IMR-90 (cell line): ENCODE results near the gene ARVCF. TPM values are rescaled to one million over a fixed set of nuclear protein-coding genes. Genes with fewer than 3 reads are reported as not detected.

Source experiments
- ATAC-seq: fragments of 200-7000 bp; cut with Tn5 transposase; 2 replicates; pipeline ENCODE4 v1.9.1; 2020; ENCODE audit warnings: low read depth, mild to moderate bottlenecking, moderate library complexity
- BruUV-seq: library from RNA; stranded (reverse); fragments of 400-500 nt; replicated peaks from 2 replicates; lab custom pipeline; 2021; lab: Mats Ljungman, UMichigan
- CTCF ChIA-PET: fragments of 300-600 bp; formaldehyde crosslinking; extraction: SDS; loops from one replicate; lab custom pipeline; 2021; ENCODE audit warnings: antibody characterized with exemption; lab: Yijun Ruan, JAX
- POLR2A ChIA-PET: fragments of 300-600 bp; sonication (Branson Sonifier 250); formaldehyde crosslinking; loops from one replicate; lab custom pipeline; 2022; ENCODE audit warnings: antibody characterized with exemption; ENCODE audit not compliant: unreplicated experiment; lab: Charles Lee
- DNase-seq: peaks from one replicate; pipeline ENCODE4 v3.0.0; 2013
- H2AFZ ChIP-seq: replicated peaks from 2 replicates; pipeline ENCODE3; 2013; ENCODE audit warnings: low read length, mild to moderate bottlenecking; ENCODE audit not compliant: poor library complexity
- H2AK5ac ChIP-seq: 2 replicates; pipeline ENCODE4 v1.6.1; 2013; ENCODE audit warnings: low read depth, low read length, inconsistent platforms
- H2AK9ac ChIP-seq: replicated peaks from 2 replicates; pipeline ENCODE3; 2013; ENCODE audit warnings: mild to moderate bottlenecking, low read depth, low read length, moderate library complexity; ENCODE audit not compliant: poor library complexity
- H2BK120ac ChIP-seq: 2 replicates; pipeline ENCODE4 v1.6.1; 2013; ENCODE audit warnings: low read depth, low read length, inconsistent platforms
- H2BK15ac ChIP-seq: 3 replicates; pipeline ENCODE4 v1.6.1; 2013; ENCODE audit warnings: low read depth, low read length, inconsistent platforms
- H2BK20ac ChIP-seq: 2 replicates; pipeline ENCODE4 v1.6.1; 2013; ENCODE audit warnings: low read depth, mild to moderate bottlenecking, inconsistent platforms, low read length, moderate library complexity
- H2BK5ac ChIP-seq: 2 replicates; pipeline ENCODE4 v1.6.1; 2013; ENCODE audit warnings: mild to moderate bottlenecking, low read depth, low read length, inconsistent platforms; ENCODE audit not compliant: poor library complexity, severe bottlenecking
- H3K14ac ChIP-seq: replicated peaks from 2 replicates; pipeline ENCODE4 v1.6.1; 2013; ENCODE audit warnings: low read depth, low read length, inconsistent platforms
- H3K18ac ChIP-seq: 2 replicates; pipeline ENCODE4 v1.6.1; 2013; ENCODE audit warnings: low read depth, low read length, control low read depth
- H3K23ac ChIP-seq: 2 replicates; pipeline ENCODE4 v1.6.1; 2013; ENCODE audit warnings: low read depth, low read length, inconsistent platforms
- H3K27ac ChIP-seq: 2 replicates; pipeline ENCODE4 v1.5.1; 2013; ENCODE audit warnings: mild to moderate bottlenecking, control low read depth, low read length; ENCODE audit not compliant: insufficient read depth
- H3K27me3 ChIP-seq: 2 replicates; pipeline ENCODE4 v1.6.1; 2013; ENCODE audit warnings: low read length; ENCODE audit not compliant: control insufficient read depth, insufficient read depth
- H3K36me3 ChIP-seq: 2 replicates; pipeline ENCODE4 v1.6.1; 2013; ENCODE audit warnings: low read length, mixed read lengths; ENCODE audit not compliant: control insufficient read depth, insufficient read depth
- H3K4ac ChIP-seq: 2 replicates; pipeline ENCODE4 v1.6.1; 2013; ENCODE audit warnings: low read depth, low read length, inconsistent platforms
- H3K4me1 ChIP-seq: 2 replicates; pipeline ENCODE4 v1.6.1; 2013; ENCODE audit warnings: low read length, mixed read lengths; ENCODE audit not compliant: control insufficient read depth, insufficient read depth
- H3K4me2 ChIP-seq: 2 replicates; pipeline ENCODE4 v1.6.1; 2013; ENCODE audit warnings: low read depth, mild to moderate bottlenecking, control low read depth, low read length, moderate library complexity
- H3K4me3 ChIP-seq: 2 replicates; pipeline ENCODE4 v1.5.1; 2013; ENCODE audit warnings: low read depth, mild to moderate bottlenecking, control low read depth, low read length, moderate library complexity; ENCODE audit not compliant: insufficient read depth
- H3K56ac ChIP-seq: 2 replicates; pipeline ENCODE4 v1.6.1; 2013; ENCODE audit warnings: low read length, inconsistent platforms; ENCODE audit not compliant: insufficient read depth; ENCODE audit errors: extremely low read depth
- H3K79me1 ChIP-seq, 2 experiments: 2 replicates each; pipeline ENCODE4 v1.6.1; 2013; ENCODE audit warnings: low read length in 2 of 2, inconsistent platforms in 1 of 2, low read depth in 1 of 2
- H3K9ac ChIP-seq: 2 replicates; pipeline ENCODE4 v1.6.1; 2013; ENCODE audit warnings: low read depth, low read length, control low read depth
- H3K9me1 ChIP-seq: 2 replicates; pipeline ENCODE4 v1.6.1; 2013; ENCODE audit warnings: low read length, inconsistent platforms; ENCODE audit not compliant: insufficient read depth
- H3K9me3 ChIP-seq: 2 replicates; pipeline ENCODE4 v1.6.1; 2013; ENCODE audit warnings: low read length; ENCODE audit not compliant: control insufficient read depth, insufficient read depth
- H4K20me1 ChIP-seq: 2 replicates; pipeline ENCODE4 v1.6.1; 2013; ENCODE audit warnings: low read length, inconsistent platforms; ENCODE audit not compliant: insufficient read depth
- H4K5ac ChIP-seq: 2 replicates; pipeline ENCODE4 v1.6.1; 2013; ENCODE audit warnings: mild to moderate bottlenecking, low read depth, low read length, control low read depth
- H4K8ac ChIP-seq, 2 experiments: 2 replicates each; pipeline ENCODE4 v1.6.1; 2013; ENCODE audit warnings: low read depth in 2 of 2, low read length in 2 of 2, control low read depth in 1 of 2, inconsistent platforms in 1 of 2
- H4K91ac ChIP-seq: 2 replicates; pipeline ENCODE4 v1.6.1; 2013; ENCODE audit warnings: low read depth, low read length, inconsistent platforms; ENCODE audit not compliant: insufficient read depth
- POLR2A ChIP-seq: IDR thresholded peaks from 2 replicates; pipeline ENCODE4 v1.6.1; 2012; ENCODE audit warnings: mild to moderate bottlenecking, low read depth, low read length
- RAD21 ChIP-seq: IDR thresholded peaks from 2 replicates; pipeline ENCODE4 v1.6.1; 2012; ENCODE audit warnings: low read length, improper control_type of control experiment
- WGBS, 2 experiments: methylation state at CpG; one replicate each; pipeline versions ENCODE4 v1.1.5 to v1.1.7; 2013; ENCODE audit warnings: missing lambda C conversion rate in 2 of 2; ENCODE audit not compliant: insufficient read length in 1 of 2; ENCODE audit errors: extremely low coverage in 2 of 2; 5-methylcytosine and 5-hydroxymethylcytosine counted together
- dilution Hi-C: fragments of 300-500 bp; cut with HindIII; formaldehyde crosslinking; loops from one replicate; pipeline ENCODE4 v1.14.3; 2018; ENCODE audit warnings: low sequenced_read_pairs; ENCODE audit not compliant: unreplicated experiment
- in situ Hi-C: fragments of 300-500 bp; cut with MboI; formaldehyde crosslinking; loops from 3 replicates; pipeline ENCODE4 v1.14.3; 2019; ENCODE audit warnings: low sequenced_read_pairs, inconsistent platforms, mixed read lengths
- intact Hi-C: fragments of 100-400 bp; cut with micrococcal nuclease; formaldehyde crosslinking; loops from 2 replicates; pipeline ENCODE4 v1.10.0; 2022
- polyA plus RNA-seq, 3 experiments: library from polyadenylated mRNA; depleted of rRNA; stranded (reverse); fragments of >200 nt; gene quantifications; 2 replicates each; pipeline ENCODE4 v1.2.3, GENCODE V29; 2012; ENCODE audit warnings: low replicate concordance in 1 of 3
- total RNA-seq: library from RNA; depleted of rRNA; stranded (reverse); fragments of >200 nt; gene quantifications from 2 replicates; pipeline ENCODE4 v1.2.3, GENCODE V29; 2012
- TF ChIP-seq, protein P1 (sequence below): conservative IDR thresholded peaks from 2 replicates; pipeline ENCODE4 v1.5.1; 2012; ENCODE audit warnings: mild to moderate bottlenecking, low read depth, low read length, improper control_type of control experiment

ARVCF gene
- total and polyA plus RNA-seq, 2 of the 4 experiments (the other 2 are of a cell fraction): 8.6 to 14.1 TPM

GRCh38 chr22:19965771-19966709 lies 50.6 kb downstream of the ARVCF start:
- Histone ChIP-seq H2AFZ (no peak overlapping the region), H3K56ac (no peak overlapping the region), H2BK5ac (no peak overlapping the region), H3K4ac (no peak overlapping the region), H2BK15ac (no peak overlapping the region), H2BK120ac (no peak overlapping the region), H3K23ac (no peak overlapping the region), H2BK20ac (no peak overlapping the region), H3K4me2 (no peak overlapping the region), H3K27ac (no peak overlapping the region), H3K79me1 (peaks cover 3 to 27% of the 10 kb centered on the region in 2 experiments; a peak in 2 of 4 replicates), H3K27me3 (no peaks in the 10 kb centered on the region), H4K91ac (no peak overlapping the region), H3K4me1 (peaks cover 11% of the 10 kb centered on the region), H3K14ac (no peak overlapping the region), H4K5ac (no peak overlapping the region), H3K9me3 (no peaks in the 10 kb centered on the region), H3K9ac (no peak overlapping the region), H3K4me3 (no peak overlapping the region), H3K36me3 (peaks cover 70% of the 10 kb centered on the region), H3K9me1 (no peaks in the 10 kb centered on the region; the same call in 1 of the 2 replicates), H4K8ac (no peak overlapping the region), H2AK9ac (no peak overlapping the region), H2AK5ac (no peak overlapping the region), H4K20me1 (peaks cover 29% of the 10 kb centered on the region), H3K18ac (no peak overlapping the region)
- dilution Hi-C loops: no loop called here
- TF ChIP-seq RAD21 (peak; percentile 21; the same call in 1 of the 2 replicates), POLR2A (no peak)
- TF ChIP-seq, protein P1, sequence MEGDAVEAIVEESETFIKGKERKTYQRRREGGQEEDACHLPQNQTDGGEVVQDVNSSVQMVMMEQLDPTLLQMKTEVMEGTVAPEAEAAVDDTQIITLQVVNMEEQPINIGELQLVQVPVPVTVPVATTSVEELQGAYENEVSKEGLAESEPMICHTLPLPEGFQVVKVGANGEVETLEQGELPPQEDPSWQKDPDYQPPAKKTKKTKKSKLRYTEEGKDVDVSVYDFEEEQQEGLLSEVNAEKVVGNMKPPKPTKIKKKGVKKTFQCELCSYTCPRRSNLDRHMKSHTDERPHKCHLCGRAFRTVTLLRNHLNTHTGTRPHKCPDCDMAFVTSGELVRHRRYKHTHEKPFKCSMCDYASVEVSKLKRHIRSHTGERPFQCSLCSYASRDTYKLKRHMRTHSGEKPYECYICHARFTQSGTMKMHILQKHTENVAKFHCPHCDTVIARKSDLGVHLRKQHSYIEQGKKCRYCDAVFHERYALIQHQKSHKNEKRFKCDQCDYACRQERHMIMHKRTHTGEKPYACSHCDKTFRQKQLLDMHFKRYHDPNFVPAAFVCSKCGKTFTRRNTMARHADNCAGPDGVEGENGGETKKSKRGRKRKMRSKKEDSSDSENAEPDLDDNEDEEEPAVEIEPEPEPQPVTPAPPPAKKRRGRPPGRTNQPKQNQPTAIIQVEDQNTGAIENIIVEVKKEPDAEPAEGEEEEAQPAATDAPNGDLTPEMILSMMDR: peak; percentile 30; the same call in 1 of the 2 replicates
- WGBS, 2 experiments: 94% methylated on average over 4 of the region's 10 CpGs; no CpG with 5 or more reads in 1 of the 2 experiments
- intact Hi-C loops: no loop called here
- DNase-seq: no peak
- no peak for ATAC-seq
- ChIA-PET POLR2A (no interaction called here), CTCF (interaction anchor here (1.3 kb wide), 1 partner anchor 47 kb away, joined by 4 read pairs; no protein-coding TSS in a partner anchor)
- no TSS peak for BruUV-seq
- in situ Hi-C loops: no loop called here
